Muscle layer of colon (tissue), 2 donors: ENCODE results near the gene SLC25A31.

Source experiments
- H3K27ac ChIP-seq: one replicate; pipeline ENCODE4 v1.7.0; 2013; ENCODE audit warnings: low read depth, mild to moderate bottlenecking, low read length, moderate library complexity
- H3K27me3 ChIP-seq, 2 donors: one replicate each; pipeline ENCODE4 v1.7.0; 2013; ENCODE audit warnings: low read length in 2 of 2, mild to moderate bottlenecking in 2 of 2; ENCODE audit not compliant: insufficient read depth in 2 of 2, control insufficient read depth in 1 of 2
- H3K36me3 ChIP-seq: one replicate; pipeline ENCODE4 v1.7.0; 2013; ENCODE audit warnings: mild to moderate bottlenecking, low read length; ENCODE audit not compliant: insufficient read depth
- H3K4me1 ChIP-seq: one replicate; pipeline ENCODE4 v1.7.0; 2013; ENCODE audit warnings: mild to moderate bottlenecking, low read length; ENCODE audit not compliant: insufficient read depth
- H3K4me3 ChIP-seq, 2 donors: one replicate each; pipeline ENCODE4 v1.7.0; 2013; ENCODE audit warnings: low read length in 2 of 2, low read depth in 1 of 2, mild to moderate bottlenecking in 1 of 2, moderate library complexity in 1 of 2
- H3K9ac ChIP-seq: one replicate; pipeline ENCODE4 v1.7.0; 2013; ENCODE audit warnings: low read length
- H3K9me3 ChIP-seq: one replicate; pipeline ENCODE4 v1.7.0; 2013; ENCODE audit warnings: mild to moderate bottlenecking, low read length
- donor health status: abdominal sarcoma.
- donor health status: Adenocarcinoma of cecum.

The SLC25A31 gene

DNA sequence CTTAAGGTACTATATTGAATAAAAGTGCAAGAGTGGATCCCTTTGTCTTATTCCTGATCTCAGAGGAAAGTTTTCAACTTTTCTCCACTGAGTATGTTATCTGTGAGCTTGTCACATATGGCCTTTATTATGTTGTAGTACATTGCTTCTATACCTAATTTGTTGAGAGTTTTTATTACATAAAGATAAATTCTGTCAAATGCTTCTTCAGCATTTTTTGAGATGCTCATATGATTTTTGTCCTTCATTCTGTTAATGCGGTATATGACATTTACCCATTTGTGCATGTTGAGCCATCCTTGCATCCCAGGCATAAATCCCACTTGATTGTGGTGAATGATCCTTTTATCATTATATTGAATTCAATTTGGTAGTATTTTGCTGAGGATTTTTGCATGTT is 11.0 kb downstream of the SLC25A31 start:
- Histone ChIP-seq H3K27ac (no peak overlapping the region), H3K4me3 (no peak overlapping the region), H3K9ac (no peak overlapping the region), H3K4me1 (no peaks in the 10 kb centered on the region), H3K36me3 (no peaks in the 10 kb centered on the region), H3K27me3 (no peaks in the 10 kb centered on the region), H3K9me3 (no peaks in the 10 kb centered on the region)

DNA sequence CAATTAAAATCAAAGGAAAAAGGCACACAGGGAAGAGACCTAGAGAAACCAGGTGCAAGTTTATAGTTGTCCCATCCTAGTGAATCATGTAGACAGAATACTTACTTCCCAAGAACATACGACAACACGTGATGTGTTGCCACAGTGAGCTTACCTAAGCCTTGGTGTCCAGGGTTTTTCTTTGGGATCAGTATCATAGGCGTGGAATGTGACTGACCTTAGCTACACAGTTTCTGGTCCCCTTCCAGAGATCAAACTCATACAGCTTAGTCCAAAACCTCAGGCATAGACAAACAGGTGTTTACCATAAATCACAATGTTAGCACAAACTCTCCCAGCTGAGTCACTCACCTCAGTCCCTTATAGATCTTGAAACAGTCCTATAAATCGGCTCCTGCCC is 17.7 kb downstream of the SLC25A31 start:
- H3K36me3 ChIP-seq: no peaks in the 10 kb centered on the region
- H3K9ac ChIP-seq: no peak overlapping the region
- no peak overlapping the region for H3K4me3 ChIP-seq
- H3K27ac ChIP-seq: no peak overlapping the region
- H3K9me3 ChIP-seq: no peaks in the 10 kb centered on the region
- no peaks in the 10 kb centered on the region for H3K27me3 ChIP-seq
- no peaks in the 10 kb centered on the region for H3K4me1 ChIP-seq

DNA sequence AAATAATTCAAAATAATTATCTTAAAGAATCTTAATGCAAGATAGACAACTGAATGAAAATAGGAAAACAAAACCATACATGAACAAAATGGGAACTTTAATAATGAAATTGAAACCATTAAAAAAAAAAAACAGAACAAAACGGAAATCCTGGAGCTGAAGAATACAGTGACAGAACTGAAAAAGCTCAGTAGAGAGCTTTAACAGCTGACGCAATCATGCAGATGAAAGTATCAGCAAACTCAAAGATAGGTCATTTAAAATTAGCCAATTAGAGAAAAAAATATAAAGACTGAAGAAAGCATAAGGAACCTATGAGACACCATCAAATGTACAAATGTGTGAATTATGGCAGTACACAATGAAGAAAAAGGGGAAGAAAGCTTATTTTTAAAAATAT is 18.8 kb downstream of the SLC25A31 start:
- Histone ChIP-seq H3K27ac (no peak overlapping the region), H3K36me3 (no peaks in the 10 kb centered on the region), H3K4me1 (no peaks in the 10 kb centered on the region)

DNA sequence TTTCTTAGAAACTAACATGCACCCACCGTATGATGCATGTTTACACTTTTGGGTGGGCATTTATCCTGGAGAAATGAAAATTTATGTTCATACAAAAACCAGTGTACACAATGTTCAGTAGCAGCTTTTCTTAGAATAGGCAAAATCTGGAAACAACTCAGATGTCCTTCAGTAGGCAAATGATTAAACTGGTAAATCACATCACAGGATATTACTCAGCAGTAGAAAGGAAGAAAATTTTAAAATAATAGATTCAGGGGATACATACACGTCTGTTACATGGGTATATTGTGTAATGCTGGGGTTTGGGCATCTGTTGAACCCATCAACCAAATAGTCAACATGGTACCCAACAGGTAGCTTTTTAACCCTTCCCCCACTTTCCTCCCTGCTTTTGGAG is 26.7 kb downstream of the SLC25A31 start:
- Histone ChIP-seq H3K27me3 (no peaks in the 10 kb centered on the region), H3K36me3 (no peaks in the 10 kb centered on the region), H3K9me3 (no peaks in the 10 kb centered on the region), H3K4me1 (no peaks in the 10 kb centered on the region), H3K27ac (no peak overlapping the region), H3K9ac (no peak overlapping the region), H3K4me3 (no peak overlapping the region)

More for the DNA sequence above, 18.8 kb downstream of the SLC25A31 start:
- no peaks in the 10 kb centered on the region for H3K27me3 ChIP-seq
- no peak overlapping the region for H3K4me3 ChIP-seq
- no peak overlapping the region for H3K9ac ChIP-seq
- H3K9me3 ChIP-seq: no peaks in the 10 kb centered on the region

DNA sequence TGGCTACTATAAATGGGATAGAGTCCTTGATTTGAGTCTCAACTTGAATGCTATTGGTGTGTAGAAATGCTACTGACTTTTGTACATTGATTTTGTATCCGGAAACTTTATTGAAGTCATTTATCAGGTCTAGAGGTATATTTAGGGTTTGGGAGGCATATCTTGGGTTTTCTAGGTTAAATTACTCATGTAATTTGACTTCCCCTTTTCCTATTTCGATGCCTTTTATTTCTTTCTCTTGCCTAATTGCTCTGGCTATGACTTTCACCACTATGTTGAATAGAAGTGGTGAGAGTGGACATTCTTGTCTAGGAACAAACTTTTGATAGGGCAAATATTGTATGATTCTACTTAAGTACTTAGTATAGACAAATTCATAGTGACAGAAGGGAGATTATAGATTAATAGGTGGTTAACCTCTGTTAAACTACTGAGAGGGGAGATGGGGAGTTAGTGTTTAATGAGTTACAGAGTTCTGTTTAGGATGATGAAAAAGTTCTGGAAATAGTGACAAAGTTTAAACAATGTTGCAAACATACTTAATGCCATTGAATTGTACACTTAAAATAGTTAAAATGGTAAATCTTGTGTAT is 29.1 kb downstream of the SLC25A31 start:
- Histone ChIP-seq H3K9me3 (no peaks in the 10 kb centered on the region), H3K9ac (no peak overlapping the region), H3K4me1 (no peaks in the 10 kb centered on the region)

DNA sequence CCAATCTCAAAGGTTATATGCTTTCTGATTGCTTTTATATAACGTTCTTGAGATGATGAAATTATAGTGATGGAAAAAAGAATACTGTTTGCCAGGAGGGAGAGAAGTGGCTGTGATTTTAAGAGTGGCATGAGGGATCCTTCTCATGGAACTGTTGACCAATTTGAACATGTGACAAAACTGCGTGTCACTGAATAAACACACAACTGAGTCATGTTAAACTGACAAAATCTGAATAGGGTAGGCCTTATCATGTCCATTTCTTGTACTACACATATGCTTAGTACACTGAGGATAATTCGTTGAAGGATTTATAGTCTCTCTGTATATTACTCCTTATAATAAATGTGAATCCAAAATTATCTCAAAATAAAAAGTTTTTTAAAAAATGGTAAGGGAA is 29.7 kb downstream of the SLC25A31 start:
- no peaks in the 10 kb centered on the region for H3K36me3 ChIP-seq
- no peaks in the 10 kb centered on the region for H3K4me1 ChIP-seq
- H3K4me3 ChIP-seq: no peak overlapping the region
- no peak overlapping the region for H3K9ac ChIP-seq
- no peaks in the 10 kb centered on the region for H3K27me3 ChIP-seq
- H3K27ac ChIP-seq: no peak overlapping the region
- H3K9me3 ChIP-seq: no peaks in the 10 kb centered on the region

More for the DNA sequence above, 29.1 kb downstream of the SLC25A31 start:
- Histone ChIP-seq H3K27ac (no peak overlapping the region), H3K36me3 (no peaks in the 10 kb centered on the region), H3K4me3 (no peak overlapping the region), H3K27me3 (no peaks in the 10 kb centered on the region)

DNA sequence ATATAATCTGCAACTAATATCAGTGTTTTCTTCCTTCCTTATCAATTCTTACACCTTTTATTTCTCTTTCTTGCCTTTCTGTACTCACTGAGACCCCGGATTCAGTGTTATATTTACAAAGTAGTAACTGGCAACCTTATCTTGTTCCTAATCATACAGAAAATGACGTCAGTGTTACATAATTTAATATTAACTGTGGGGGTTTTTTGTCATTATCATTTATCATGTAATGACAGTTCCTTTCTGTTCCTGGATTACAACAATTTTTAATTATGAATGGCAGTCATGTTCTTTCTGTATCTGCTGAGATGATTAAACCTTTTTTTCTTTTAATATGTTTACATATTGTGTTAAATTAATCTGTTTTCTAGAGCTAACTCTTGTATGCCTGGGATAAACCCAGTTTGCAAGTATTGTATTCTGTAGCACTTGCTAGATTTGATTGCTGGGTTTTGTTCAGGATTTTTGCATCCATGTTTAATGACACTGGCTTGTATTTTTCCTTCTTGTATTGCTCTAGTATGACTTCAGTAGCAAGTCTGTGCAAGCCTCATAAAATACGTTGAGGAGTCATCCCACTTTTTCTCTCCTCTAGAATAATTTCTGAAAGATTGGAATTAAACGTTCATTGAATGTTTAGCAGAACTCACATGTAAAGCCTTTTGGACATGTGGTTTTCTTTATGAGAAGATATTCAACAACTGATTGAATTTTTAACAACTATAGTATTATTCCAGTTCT is 41.5 kb downstream of the SLC25A31 start:
- H3K36me3 ChIP-seq: no peaks in the 10 kb centered on the region
- no peak overlapping the region for H3K9ac ChIP-seq
- H3K27ac ChIP-seq: no peak overlapping the region
- no peaks in the 10 kb centered on the region for H3K9me3 ChIP-seq
- H3K4me3 ChIP-seq: no peak overlapping the region
- no peaks in the 10 kb centered on the region for H3K27me3 ChIP-seq
- no peaks in the 10 kb centered on the region for H3K4me1 ChIP-seq

DNA sequence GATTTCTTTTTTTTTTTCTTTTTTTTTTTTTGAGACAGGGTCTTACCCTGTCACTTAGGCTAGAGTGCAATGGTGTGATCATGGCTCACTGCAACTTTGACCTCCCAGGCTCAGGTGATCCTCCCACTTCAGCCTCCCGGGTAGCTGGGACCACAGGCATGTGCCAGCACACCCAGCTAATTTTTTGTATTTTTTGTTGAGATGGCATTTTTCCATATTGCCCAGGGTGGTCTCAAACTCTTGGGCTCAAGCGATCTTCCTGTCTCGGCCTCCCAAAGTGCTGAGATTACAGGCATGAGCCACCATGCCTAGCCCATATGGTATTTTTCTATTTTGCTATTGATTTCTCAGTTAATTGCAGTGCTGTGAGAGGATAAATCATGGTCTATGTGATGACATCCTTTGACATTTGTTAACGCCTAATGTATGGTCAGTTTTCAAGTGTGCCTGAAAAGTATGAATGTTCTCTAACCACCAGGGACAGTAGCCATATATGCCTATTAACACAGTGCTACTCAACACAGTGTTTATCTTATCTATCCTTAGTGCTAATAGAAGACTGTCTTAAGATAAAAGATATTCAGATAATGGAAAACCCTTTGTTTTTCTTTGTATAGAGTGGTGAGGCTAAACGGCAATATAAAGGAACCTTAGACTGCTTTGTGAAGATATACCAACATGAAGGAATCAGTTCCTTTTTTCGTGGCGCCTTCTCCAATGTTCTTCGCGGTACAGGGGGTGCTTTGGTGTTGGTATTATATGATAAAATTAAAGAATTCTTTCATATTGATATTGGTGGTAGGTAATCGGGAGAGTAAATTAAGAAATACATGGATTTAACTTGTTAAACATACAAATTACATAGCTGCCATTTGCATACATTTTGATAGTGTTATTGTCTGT is 42.8 kb downstream of the SLC25A31 start:
- H3K9me3 ChIP-seq: no peaks in the 10 kb centered on the region
- no peaks in the 10 kb centered on the region for H3K27me3 ChIP-seq
- no peaks in the 10 kb centered on the region for H3K36me3 ChIP-seq
- no peaks in the 10 kb centered on the region for H3K4me1 ChIP-seq
- H3K9ac ChIP-seq: no peak overlapping the region
- H3K27ac ChIP-seq: no peak overlapping the region
- H3K4me3 ChIP-seq: no peak overlapping the region

DNA sequence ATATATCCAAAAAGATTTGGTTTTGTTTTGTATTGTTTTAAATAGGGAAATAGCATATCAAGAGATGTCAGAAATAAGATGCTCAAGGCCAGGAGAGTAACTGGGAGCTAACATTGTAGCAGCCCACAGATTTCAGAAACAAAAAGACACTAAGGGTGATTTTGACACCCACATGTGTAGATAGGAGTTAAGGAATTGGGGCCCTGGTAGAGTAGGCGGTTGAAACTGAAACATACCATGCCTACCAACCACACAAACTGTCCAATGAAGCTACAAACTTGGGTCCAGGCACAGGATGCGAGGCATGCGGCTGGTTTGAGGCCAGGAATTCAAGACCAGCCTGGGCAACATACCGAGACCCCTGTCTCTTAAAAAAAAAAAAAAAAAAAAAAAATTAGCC is 45.6 kb downstream of the SLC25A31 start:
- no peaks in the 10 kb centered on the region for H3K36me3 ChIP-seq

DNA sequence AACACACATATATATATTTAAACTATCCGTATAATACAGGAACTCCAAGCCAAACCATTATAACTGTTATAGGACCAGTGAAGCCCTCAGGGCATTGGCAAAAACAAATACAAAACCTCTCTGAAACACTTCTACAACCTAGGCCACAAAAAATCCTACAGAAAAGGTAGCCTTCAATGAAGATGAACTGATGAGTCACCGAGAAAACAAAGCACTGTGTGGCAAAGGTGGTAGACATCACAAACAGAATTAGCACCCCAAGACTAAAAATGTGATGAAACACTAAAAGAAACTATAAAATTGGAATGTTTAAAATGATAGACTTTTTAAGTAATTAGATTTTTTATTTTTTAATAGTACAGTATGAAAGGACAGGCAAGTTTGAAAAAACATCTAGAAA is 46.4 kb downstream of the SLC25A31 start:
- Histone ChIP-seq H3K27ac (no peak overlapping the region), H3K9ac (no peak overlapping the region), H3K4me1 (peaks cover 6% of the 10 kb centered on the region), H3K4me3 (no peak overlapping the region), H3K27me3 (no peaks in the 10 kb centered on the region), H3K36me3 (no peaks in the 10 kb centered on the region), H3K9me3 (no peaks in the 10 kb centered on the region)

More for the DNA sequence above, 45.6 kb downstream of the SLC25A31 start:
- H3K9ac ChIP-seq: no peak overlapping the region
- no peaks in the 10 kb centered on the region for H3K9me3 ChIP-seq
- H3K27ac ChIP-seq: no peak overlapping the region
- no peak overlapping the region for H3K4me3 ChIP-seq
- H3K27me3 ChIP-seq: no peaks in the 10 kb centered on the region
- no peaks in the 10 kb centered on the region for H3K4me1 ChIP-seq

DNA sequence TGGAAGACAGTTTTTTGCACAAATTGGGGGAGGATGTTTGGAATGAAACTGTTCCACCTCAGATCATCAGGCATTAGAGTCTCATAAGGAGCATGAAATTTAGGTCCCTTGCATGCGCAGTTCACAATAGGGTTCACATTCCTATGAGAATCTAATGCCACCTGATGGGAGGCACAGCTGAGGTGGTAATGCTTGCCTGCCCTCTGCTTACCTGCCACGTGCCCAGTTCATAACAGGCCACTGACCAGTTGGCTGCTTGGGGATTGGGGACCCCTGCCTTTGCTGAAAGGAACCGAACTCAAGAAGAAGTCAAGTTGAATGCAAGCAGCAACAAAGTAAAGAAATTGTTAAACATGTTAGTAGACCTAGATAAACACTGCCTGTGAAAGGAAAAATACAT is 47.3 kb downstream of the SLC25A31 start:
- no peaks in the 10 kb centered on the region for H3K27me3 ChIP-seq
- no peak overlapping the region for H3K4me3 ChIP-seq
- no peaks in the 10 kb centered on the region for H3K9me3 ChIP-seq
- no peaks in the 10 kb centered on the region for H3K36me3 ChIP-seq
- H3K9ac ChIP-seq: no peak overlapping the region
- H3K27ac ChIP-seq: no peak overlapping the region
- peaks cover 7% of the 10 kb centered on the region for H3K4me1 ChIP-seq
